ENCODE measurements around the gene OR4E2.
"Not testable (repeated sequence)": the region's sequence is repeated elsewhere in the genome, so short reads cannot be mapped to it uniquely, and the experiment has no call there.

OR4E2 gene

GRCh38 chr14:21680072-21680471 lies 26.4 kb downstream of the OR4E2 start:
- Histone ChIP-seq H2AK5ac (ENCODE audit: low read depth, low read length) (no peak overlapping the region), H3K4ac (ENCODE audit: low read length) (no peak overlapping the region), H3K27ac (replicated peaks; ENCODE audit: low read length) (no peak overlapping the region), H3K4me2 (ENCODE audit: insufficient read depth, low read length, poor library complexity, severe bottlenecking) (no peak overlapping the region), H3K14ac (ENCODE audit: low read length) (no peak overlapping the region), H3K18ac (ENCODE audit: low read length) (no peak overlapping the region), H2BK5ac (ENCODE audit: low read length) (no peak overlapping the region), H3K27me3 (ENCODE audit: control insufficient read depth in 3 of 3, insufficient read depth in 3 of 3, low read depth in 1 of 3, low read length in 3 of 3) (no peaks in the 10 kb centered on the region), H3K79me1 (ENCODE audit: low read depth, low read length) (no peaks in the 10 kb centered on the region), H2BK120ac (ENCODE audit: low read depth, low read length) (no peak overlapping the region), H3K23ac (ENCODE audit: low read depth, low read length, poor library complexity) (no peak overlapping the region), H3K4me3 (ENCODE audit: low read length in 2 of 2) (no peak overlapping the region), H4K91ac (ENCODE audit: low read depth, low read length, poor library complexity) (no peak overlapping the region), H3K36me3 (replicated peaks in 1 of 2; ENCODE audit: control insufficient read depth in 2 of 2, insufficient read depth in 2 of 2, low read length in 2 of 2) (no peaks in the 10 kb centered on the region), H3K9me3 (replicated peaks in 1 of 2; ENCODE audit: control insufficient read depth in 2 of 2, insufficient read depth in 1 of 2, low read depth in 1 of 2, low read length in 2 of 2) (no peaks in the 10 kb centered on the region), H2BK15ac (ENCODE audit: low read length) (no peak overlapping the region), H3K4me1 (ENCODE audit: control insufficient read depth in 2 of 2, insufficient read depth in 1 of 2, low read depth in 1 of 2, low read length in 2 of 2) (no peaks in the 10 kb centered on the region), H2BK12ac (ENCODE audit: low read length) (no peak overlapping the region), H4K8ac (ENCODE audit: low read depth, low read length) (no peak overlapping the region), H2AFZ (ENCODE audit: low read length) (no peak overlapping the region), H3K9ac (ENCODE audit: low read depth, low read length, poor library complexity) (no peak overlapping the region)
- no peak for DNase-seq (ENCODE audit: low spot score)
- WGBS, 2 donors (ENCODE audit: extremely low coverage in 2 of 2, insufficient read length in 2 of 2, insufficient replicate concordance in 1 of 2) = no CpG with 5 or more reads among the region's 2 CpGs

- Histone ChIP-seq H3K9me3 (replicated peaks in 1 of 2; ENCODE audit: control insufficient read depth in 2 of 2, insufficient read depth in 1 of 2, low read depth in 1 of 2, low read length in 2 of 2) (no peaks in the 10 kb centered on the region), H3K27me3 (ENCODE audit: control insufficient read depth in 3 of 3, insufficient read depth in 3 of 3, low read depth in 1 of 3, low read length in 3 of 3) (no peaks in the 10 kb centered on the region), H2BK12ac (ENCODE audit: low read length) (no peak overlapping the region), H3K36me3 (replicated peaks in 1 of 2; ENCODE audit: control insufficient read depth in 2 of 2, insufficient read depth in 2 of 2, low read length in 2 of 2) (no peaks in the 10 kb centered on the region), H3K4me2 (ENCODE audit: insufficient read depth, low read length, poor library complexity, severe bottlenecking) (no peak overlapping the region), H3K14ac (ENCODE audit: low read length) (no peak overlapping the region), H3K4me1 (ENCODE audit: control insufficient read depth in 2 of 2, insufficient read depth in 1 of 2, low read depth in 1 of 2, low read length in 2 of 2) (no peaks in the 10 kb centered on the region), H3K79me1 (ENCODE audit: low read depth, low read length) (no peaks in the 10 kb centered on the region), H2BK5ac (ENCODE audit: low read length) (no peak overlapping the region), H3K18ac (ENCODE audit: low read length) (no peak overlapping the region), H2AK5ac (ENCODE audit: low read depth, low read length) (no peak overlapping the region), H3K23ac (ENCODE audit: low read depth, low read length, poor library complexity) (no peak overlapping the region), H3K27ac (replicated peaks; ENCODE audit: low read length) (no peak overlapping the region), H3K4me3 (ENCODE audit: low read length in 2 of 2) (no peak overlapping the region), H2AFZ (ENCODE audit: low read length) (no peak overlapping the region), H4K8ac (ENCODE audit: low read depth, low read length) (no peak overlapping the region), H4K91ac (ENCODE audit: low read depth, low read length, poor library complexity) (no peak overlapping the region), H2BK120ac (ENCODE audit: low read depth, low read length) (no peak overlapping the region), H3K4ac (ENCODE audit: low read length) (no peak overlapping the region), H2BK15ac (ENCODE audit: low read length) (no peak overlapping the region), H3K9ac (ENCODE audit: low read depth, low read length, poor library complexity) (no peak overlapping the region)
- no CpG with 5 or more reads among the region's 2 CpGs for WGBS, 2 donors (ENCODE audit: extremely low coverage in 2 of 2, insufficient read length in 2 of 2, insufficient replicate concordance in 1 of 2)
- no peak for DNase-seq (ENCODE audit: low spot score)
Observed at GRCh38 chr14:21686468-21686867, 32.8 kb downstream of the OR4E2 start.

GRCh38 chr14:21694425-21694824 lies 40.8 kb downstream of the OR4E2 start:
- Histone ChIP-seq H3K4me2 (ENCODE audit: insufficient read depth, low read length, poor library complexity, severe bottlenecking) (no peak overlapping the region), H2BK12ac (ENCODE audit: low read length) (no peak overlapping the region), H4K8ac (ENCODE audit: low read depth, low read length) (no peak overlapping the region), H3K23ac (ENCODE audit: low read depth, low read length, poor library complexity) (no peak overlapping the region), H2AFZ (ENCODE audit: low read length) (no peak overlapping the region), H4K91ac (ENCODE audit: low read depth, low read length, poor library complexity) (no peak overlapping the region), H2AK5ac (ENCODE audit: low read depth, low read length) (no peak overlapping the region), H3K4me3 (ENCODE audit: low read length in 2 of 2) (no peak overlapping the region), H3K9ac (ENCODE audit: low read depth, low read length, poor library complexity) (no peak overlapping the region), H3K36me3 (replicated peaks in 1 of 2; ENCODE audit: control insufficient read depth in 2 of 2, insufficient read depth in 2 of 2, low read length in 2 of 2) (no peaks in the 10 kb centered on the region), H3K14ac (ENCODE audit: low read length) (no peak overlapping the region), H3K79me1 (ENCODE audit: low read depth, low read length) (no peaks in the 10 kb centered on the region), H2BK15ac (ENCODE audit: low read length) (no peak overlapping the region), H3K18ac (ENCODE audit: low read length) (no peak overlapping the region), H3K27ac (replicated peaks; ENCODE audit: low read length) (no peak overlapping the region), H2BK5ac (ENCODE audit: low read length) (no peak overlapping the region), H3K4me1 (ENCODE audit: control insufficient read depth in 2 of 2, insufficient read depth in 1 of 2, low read depth in 1 of 2, low read length in 2 of 2) (no peaks in the 10 kb centered on the region), H3K9me3 (replicated peaks in 1 of 2; ENCODE audit: control insufficient read depth in 2 of 2, insufficient read depth in 1 of 2, low read depth in 1 of 2, low read length in 2 of 2) (no peaks in the 10 kb centered on the region), H3K4ac (ENCODE audit: low read length) (no peak overlapping the region), H3K27me3 (ENCODE audit: control insufficient read depth in 3 of 3, insufficient read depth in 3 of 3, low read depth in 1 of 3, low read length in 3 of 3) (no peaks in the 10 kb centered on the region), H2BK120ac (ENCODE audit: low read depth, low read length) (no peak overlapping the region)
- no peak for DNase-seq (ENCODE audit: low spot score)

- not testable (repeated sequence) for H2BK15ac ChIP-seq (ENCODE audit: low read length); H3K4ac ChIP-seq (ENCODE audit: low read length); H2AK5ac ChIP-seq (ENCODE audit: low read depth, low read length); H3K4me3 ChIP-seq (ENCODE audit: low read length in 2 of 2); DNase-seq (ENCODE audit: low spot score); H2BK120ac ChIP-seq (ENCODE audit: low read depth, low read length); H3K4me1 ChIP-seq (ENCODE audit: control insufficient read depth in 2 of 2, insufficient read depth in 1 of 2, low read depth in 1 of 2, low read length in 2 of 2); H3K79me1 ChIP-seq (ENCODE audit: low read depth, low read length); H3K14ac ChIP-seq (ENCODE audit: low read length); H3K18ac ChIP-seq (ENCODE audit: low read length); H2BK5ac ChIP-seq (ENCODE audit: low read length); H2AFZ ChIP-seq (ENCODE audit: low read length); H3K9me3 ChIP-seq (replicated peaks in 1 of 2; ENCODE audit: control insufficient read depth in 2 of 2, insufficient read depth in 1 of 2, low read depth in 1 of 2, low read length in 2 of 2); H3K4me2 ChIP-seq (ENCODE audit: insufficient read depth, low read length, poor library complexity, severe bottlenecking); H3K27me3 ChIP-seq (ENCODE audit: control insufficient read depth in 3 of 3, insufficient read depth in 3 of 3, low read depth in 1 of 3, low read length in 3 of 3); H4K91ac ChIP-seq (ENCODE audit: low read depth, low read length, poor library complexity); H3K27ac ChIP-seq (replicated peaks; ENCODE audit: low read length); H3K9ac ChIP-seq (ENCODE audit: low read depth, low read length, poor library complexity); H4K8ac ChIP-seq (ENCODE audit: low read depth, low read length); H3K36me3 ChIP-seq (replicated peaks in 1 of 2; ENCODE audit: control insufficient read depth in 2 of 2, insufficient read depth in 2 of 2, low read length in 2 of 2); H3K23ac ChIP-seq (ENCODE audit: low read depth, low read length, poor library complexity); H2BK12ac ChIP-seq (ENCODE audit: low read length)
- WGBS, 2 donors (ENCODE audit: extremely low coverage in 2 of 2, insufficient read length in 2 of 2, insufficient replicate concordance in 1 of 2) = no CpG with 5 or more reads among the region's 33 CpGs
Observed at GRCh38 chr14:21697662-21698061, 44.0 kb downstream of the OR4E2 start.
